Karpas-422 (cell line): ENCODE results near the gene TTLL11. TPM values are rescaled to one million over a fixed set of nuclear protein-coding genes. Genes with fewer than 3 reads are reported as not detected.
"Not testable (repeated sequence)": the region's sequence is repeated elsewhere in the genome, so short reads cannot be mapped to it uniquely, and the experiment has no call there.

Experiments used
- DNase-seq: peaks from one replicate; pipeline ENCODE4 v3.0.0-alpha.2; 2015
- H2AFZ ChIP-seq: fragments of 200-600 bp; sonication (generic); 2 replicates; pipeline ENCODE4 v1.6.1; 2014; ENCODE audit warnings: antibody characterized with exemption, low read length, mixed read lengths
- H3K27ac ChIP-seq: fragments of 200-600 bp; sonication (generic); 2 replicates; pipeline ENCODE4 v1.5.1; 2014; ENCODE audit warnings: mild to moderate bottlenecking, low read length, moderate library complexity
- H3K27me3 ChIP-seq: fragments of 200-600 bp; sonication (generic); 2 replicates; pipeline ENCODE4 v1.6.1; 2014; ENCODE audit warnings: low read length, mixed read lengths
- H3K36me3 ChIP-seq: fragments of 200-600 bp; sonication (generic); 2 replicates; pipeline ENCODE4 v1.6.1; 2014; ENCODE audit warnings: low read length, mixed read lengths; ENCODE audit not compliant: insufficient read depth
- H3K4me1 ChIP-seq: fragments of 200-600 bp; sonication (generic); 2 replicates; pipeline ENCODE4 v1.6.1; 2014; ENCODE audit warnings: mild to moderate bottlenecking, low read length, mixed read lengths
- H3K4me2 ChIP-seq: fragments of 200-600 bp; sonication (generic); 2 replicates; pipeline ENCODE4 v1.6.1; 2014; ENCODE audit warnings: low read length, low read depth, mild to moderate bottlenecking; ENCODE audit not compliant: poor library complexity, severe bottlenecking
- H3K4me3 ChIP-seq: fragments of 200-600 bp; sonication (generic); 2 replicates; pipeline ENCODE4 v1.5.1; 2014; ENCODE audit warnings: mild to moderate bottlenecking, antibody characterized with exemption, low read length, mixed read lengths
- H3K79me2 ChIP-seq: fragments of 200-600 bp; sonication (generic); 2 replicates; pipeline ENCODE4 v1.6.1; 2014; ENCODE audit warnings: mild to moderate bottlenecking, low read length, mixed read lengths
- H3K9ac ChIP-seq: fragments of 200-600 bp; sonication (generic); 2 replicates; pipeline ENCODE4 v1.6.0; 2014; ENCODE audit warnings: low read length
- H3K9me2 ChIP-seq: fragments of 200-600 bp; sonication (generic), shearing (Covaris generic); replicated peaks from 2 replicates; pipeline ENCODE4 v1.6.0; 2014; ENCODE audit warnings: mild to moderate bottlenecking, low read length, moderate library complexity; ENCODE audit not compliant: insufficient read depth
- H3K9me3 ChIP-seq: fragments of 300-700, 200-600 bp; sonication (generic); 2 replicates; pipeline ENCODE4 v1.6.1; 2014; ENCODE audit warnings: low read length, mixed read lengths
- H4K20me1 ChIP-seq: fragments of 200-600 bp; sonication (generic); 2 replicates; pipeline ENCODE4 v1.6.1; 2014; ENCODE audit warnings: mild to moderate bottlenecking, antibody characterized with exemption, low read length, low read depth; ENCODE audit not compliant: insufficient read depth
- total RNA-seq: library from RNA; depleted of rRNA; stranded (reverse); fragments of >200 nt; shearing (Covaris generic); gene quantifications from 2 replicates; pipeline ENCODE4 v1.2.3, GENCODE V29; 2014; ENCODE audit warnings: low replicate concordance

TTLL11 gene
- total RNA-seq, 1 experiment from 2014 or later: 2.5 TPM

DNA sequence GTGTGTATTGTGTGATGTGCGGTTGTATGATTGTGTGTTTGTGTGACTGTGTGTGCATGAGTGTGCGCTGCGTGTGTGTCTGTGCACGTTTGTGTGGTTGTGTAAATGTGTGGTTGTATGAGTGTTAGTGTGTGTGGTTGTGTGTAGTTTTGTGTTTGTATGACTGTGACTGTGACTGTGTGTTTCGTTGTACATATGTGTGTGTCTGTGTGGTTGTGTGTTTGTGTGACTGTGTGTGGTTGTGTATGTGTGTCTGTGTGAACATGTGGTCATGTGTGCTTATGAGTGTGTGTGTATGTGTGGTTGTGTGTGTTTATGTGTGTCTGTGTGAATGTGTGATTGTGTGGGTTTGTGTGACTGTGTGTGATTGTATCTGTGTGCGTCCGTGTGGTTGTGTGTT is 197.8 kb downstream of the TTLL11 start:
- Histone ChIP-seq H3K9me2 (no peaks in the 10 kb centered on the region), H3K4me1 (peaks cover 15% of the 10 kb centered on the region), H3K36me3 (no peaks in the 10 kb centered on the region), H3K9ac (no peak overlapping the region), H3K4me3 (no peak overlapping the region), H4K20me1 (no peaks in the 10 kb centered on the region), H3K27me3 (no peaks in the 10 kb centered on the region), H2AFZ (no peak overlapping the region), H3K4me2 (no peak overlapping the region), H3K79me2 (no peaks in the 10 kb centered on the region), H3K9me3 (no peaks in the 10 kb centered on the region), H3K27ac (no peak overlapping the region)
- DNase-seq: no peak

DNA sequence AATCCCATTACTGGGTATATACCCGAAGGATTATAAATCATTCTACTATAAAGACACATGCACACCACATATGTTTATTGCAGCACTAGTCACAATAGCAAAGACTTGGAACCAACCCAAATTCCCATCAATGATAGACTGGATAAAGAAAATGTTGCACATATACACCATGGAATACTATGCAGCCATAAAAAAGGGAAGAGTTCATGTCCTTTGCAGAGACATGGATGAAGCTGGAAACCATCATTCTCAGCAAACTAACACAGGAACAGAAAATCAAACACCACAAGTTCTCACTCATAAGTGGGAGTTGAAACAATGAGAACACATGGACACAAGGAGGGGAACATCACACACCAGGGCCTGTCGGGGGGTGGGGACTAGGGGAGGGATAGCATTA is 198.7 kb downstream of the TTLL11 start:
- not testable (repeated sequence) for H4K20me1 ChIP-seq, H3K4me3 ChIP-seq, H3K27ac ChIP-seq, H3K9ac ChIP-seq, H3K9me3 ChIP-seq, H3K27me3 ChIP-seq, H3K9me2 ChIP-seq, H2AFZ ChIP-seq, DNase-seq, H3K36me3 ChIP-seq, H3K4me2 ChIP-seq, H3K79me2 ChIP-seq
- peaks cover 15% of the 10 kb centered on the region for H3K4me1 ChIP-seq

DNA sequence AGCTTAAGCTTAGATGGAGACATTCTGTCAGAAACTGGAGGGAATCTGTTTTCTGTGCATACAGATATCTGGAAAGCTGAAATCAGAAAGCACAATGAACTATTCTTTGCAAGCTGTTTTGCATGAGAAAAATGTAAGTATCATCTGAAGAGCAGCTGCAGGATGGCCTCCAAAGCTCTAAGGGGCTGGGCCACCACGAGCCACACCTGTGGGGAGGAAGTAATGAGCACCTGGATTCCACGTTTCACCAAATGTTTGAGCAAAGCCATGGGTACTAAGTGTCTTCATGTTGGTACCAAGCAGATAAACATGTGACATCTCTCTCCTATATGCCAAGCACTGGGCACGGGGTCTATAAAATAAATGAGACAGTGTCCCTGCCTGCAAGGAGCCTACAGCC is 199.3 kb downstream of the TTLL11 start:
- Histone ChIP-seq H3K36me3 (no peaks in the 10 kb centered on the region), H3K27ac (no peak overlapping the region), H3K9me2 (no peaks in the 10 kb centered on the region), H3K4me2 (no peak overlapping the region), H3K27me3 (no peaks in the 10 kb centered on the region), H3K4me1 (peaks cover 15% of the 10 kb centered on the region), H3K9ac (no peak overlapping the region), H3K4me3 (no peak overlapping the region), H3K9me3 (no peaks in the 10 kb centered on the region), H2AFZ (no peak overlapping the region), H4K20me1 (no peaks in the 10 kb centered on the region), H3K79me2 (no peaks in the 10 kb centered on the region)
- peak; percentile 51 for DNase-seq

DNA sequence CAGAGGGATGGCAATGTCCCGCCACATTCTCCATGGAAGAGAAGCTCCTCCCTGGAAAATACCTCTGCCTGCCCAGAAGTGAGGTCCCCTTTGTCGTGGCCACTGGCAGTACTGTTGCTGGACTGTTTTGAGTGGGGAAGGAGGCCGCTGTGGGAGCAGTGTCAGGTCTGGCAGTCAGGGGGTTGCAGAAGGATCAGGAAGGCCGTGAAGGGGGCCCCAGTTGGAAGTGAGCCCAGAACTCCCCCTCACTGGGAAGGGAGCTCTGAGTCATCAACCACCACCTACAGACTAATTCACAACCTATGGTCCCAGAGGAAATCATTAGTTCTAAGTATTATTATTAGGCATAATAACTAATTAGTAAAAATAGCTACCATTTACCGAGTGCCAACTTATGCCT is 200.4 kb downstream of the TTLL11 start:
- H3K4me3 ChIP-seq: no peak overlapping the region
- no peaks in the 10 kb centered on the region for H3K36me3 ChIP-seq
- no peak overlapping the region for H3K9ac ChIP-seq
- H3K27me3 ChIP-seq: no peaks in the 10 kb centered on the region
- no peak overlapping the region for H3K27ac ChIP-seq
- H3K4me2 ChIP-seq: no peak overlapping the region
- no peaks in the 10 kb centered on the region for H4K20me1 ChIP-seq
- H3K4me1 ChIP-seq: peaks cover 15% of the 10 kb centered on the region
- H2AFZ ChIP-seq: no peak overlapping the region
- H3K9me3 ChIP-seq: no peaks in the 10 kb centered on the region
- no peak for DNase-seq
- H3K79me2 ChIP-seq: no peaks in the 10 kb centered on the region
- no peaks in the 10 kb centered on the region for H3K9me2 ChIP-seq

DNA sequence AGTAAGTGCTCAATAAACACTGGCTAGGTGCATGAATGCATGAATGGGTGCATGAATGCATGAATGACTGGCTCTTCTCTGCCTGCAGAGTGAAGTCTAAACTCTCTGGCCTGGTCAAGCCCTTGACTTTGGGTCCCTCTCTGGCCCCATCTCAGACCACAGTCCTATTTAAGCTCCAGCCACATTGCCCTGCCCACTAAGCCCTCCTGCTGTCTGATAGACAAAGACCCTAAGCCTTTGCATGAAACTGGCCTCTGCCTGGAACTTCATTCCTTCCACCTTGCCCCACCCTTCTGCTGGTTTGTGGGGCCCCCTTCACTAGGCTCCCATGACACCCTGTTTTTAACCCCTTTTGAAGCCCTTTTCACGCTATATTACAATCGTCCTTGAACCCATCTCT is 202.4 kb downstream of the TTLL11 start:
- Histone ChIP-seq H3K9me2 (no peaks in the 10 kb centered on the region), H3K4me2 (no peak overlapping the region), H3K36me3 (no peaks in the 10 kb centered on the region), H3K4me1 (peaks cover 15% of the 10 kb centered on the region), H2AFZ (no peak overlapping the region), H3K4me3 (no peak overlapping the region), H3K9me3 (no peaks in the 10 kb centered on the region), H3K79me2 (no peaks in the 10 kb centered on the region), H3K27ac (no peak overlapping the region), H3K9ac (no peak overlapping the region), H3K27me3 (no peaks in the 10 kb centered on the region), H4K20me1 (no peaks in the 10 kb centered on the region)
- no peak for DNase-seq

DNA sequence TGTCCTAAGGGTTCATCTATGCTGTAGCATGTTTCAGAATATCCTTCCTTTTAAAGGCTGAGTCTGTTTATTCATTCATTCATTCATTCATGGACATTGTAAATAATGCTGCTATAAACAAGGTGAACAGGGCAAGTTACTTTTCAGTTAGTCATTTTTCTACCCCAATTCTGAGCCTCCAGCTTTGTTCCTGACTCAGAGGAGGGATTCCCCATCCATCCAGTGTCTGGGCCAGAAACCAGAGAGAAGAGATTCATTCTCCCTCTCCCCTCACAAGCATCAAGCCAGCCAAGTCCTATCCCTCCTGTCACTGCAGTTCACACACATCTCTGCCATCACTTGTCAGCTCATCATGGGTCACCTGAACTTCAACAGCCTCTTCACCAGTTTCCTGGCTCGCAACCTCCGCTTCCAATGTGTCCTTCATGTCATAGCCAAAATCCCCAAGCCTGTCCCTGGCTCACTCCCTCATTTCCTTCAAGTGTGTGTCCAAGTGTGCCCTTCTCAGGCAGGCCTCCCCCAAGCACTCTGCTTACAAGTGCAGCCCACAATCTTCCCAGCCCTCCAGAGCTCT is 203.0 kb downstream of the TTLL11 start:
- Histone ChIP-seq H3K9me2 (no peaks in the 10 kb centered on the region), H3K79me2 (no peaks in the 10 kb centered on the region), H3K4me2 (no peak overlapping the region), H3K4me1 (peaks cover 19% of the 10 kb centered on the region), H3K27ac (no peak overlapping the region), H3K9me3 (no peaks in the 10 kb centered on the region), H3K36me3 (no peaks in the 10 kb centered on the region), H3K9ac (no peak overlapping the region), H3K4me3 (no peak overlapping the region), H4K20me1 (no peaks in the 10 kb centered on the region), H2AFZ (no peak overlapping the region), H3K27me3 (no peaks in the 10 kb centered on the region)
- DNase-seq: no peak

DNA sequence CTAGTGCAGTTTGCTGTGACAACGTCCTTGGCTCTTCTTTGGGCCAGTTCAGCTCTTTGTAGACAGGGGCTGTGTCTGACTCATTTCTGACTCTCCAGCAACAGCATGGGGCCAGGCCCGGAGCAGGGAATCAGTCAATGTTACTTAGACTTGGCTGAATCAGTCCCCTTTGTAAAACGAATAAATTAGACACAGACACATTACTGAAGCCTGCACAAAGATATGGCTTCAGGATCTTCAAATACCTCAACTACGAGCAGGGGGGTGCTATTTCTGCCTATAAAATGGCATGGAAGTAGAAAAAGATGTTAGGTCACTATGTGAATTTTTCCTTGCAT is 204.7 kb downstream of the TTLL11 start:
- Histone ChIP-seq H3K4me2 (no peak overlapping the region), H4K20me1 (no peaks in the 10 kb centered on the region)
- DNase-seq: no peak

DNA sequence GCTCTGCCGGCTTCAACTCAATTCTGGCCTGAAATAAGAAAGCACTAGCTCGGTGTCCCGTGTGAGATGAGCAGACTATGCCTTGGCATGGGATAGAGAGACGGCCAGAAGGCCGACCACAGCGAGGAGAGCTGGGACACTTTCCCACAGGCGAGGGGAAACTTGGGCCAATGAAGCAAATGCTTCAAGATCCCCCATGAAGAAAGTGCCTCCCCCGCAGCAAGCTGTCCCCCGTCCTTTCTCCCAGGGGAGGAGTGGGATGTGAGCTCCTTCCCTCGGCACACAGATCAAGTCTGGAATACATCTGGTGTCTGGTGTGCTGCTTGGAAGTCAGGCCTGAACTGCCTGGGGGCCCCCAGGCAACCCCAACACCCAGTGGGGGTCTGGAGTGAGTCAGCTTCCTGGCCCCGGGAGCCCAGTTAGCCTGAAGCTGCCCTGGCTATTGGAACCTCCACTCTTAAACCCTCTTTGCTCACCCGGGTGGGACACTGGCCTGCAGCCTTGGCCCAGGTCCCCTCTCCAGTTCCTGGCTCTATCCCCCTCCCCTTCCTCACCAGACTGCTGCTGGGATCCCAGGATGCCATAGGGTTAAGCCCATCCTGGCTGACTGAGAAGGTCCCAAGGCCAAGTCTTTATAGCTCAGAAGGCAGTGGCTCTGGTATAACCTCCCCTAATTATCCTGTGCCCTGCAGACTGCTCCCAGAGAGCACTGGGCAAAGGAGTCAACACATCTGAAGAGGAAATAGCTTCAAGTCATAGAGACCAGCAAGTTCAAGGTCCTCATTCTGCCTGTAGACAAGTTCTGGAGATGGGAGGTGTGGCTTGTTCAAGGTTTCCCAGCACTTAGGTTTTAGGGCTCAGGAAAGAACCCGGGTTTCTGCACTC is 205.3 kb downstream of the TTLL11 start:
- H3K4me3 ChIP-seq: no peak overlapping the region
- H3K9ac ChIP-seq: no peak overlapping the region
- no peaks in the 10 kb centered on the region for H3K9me2 ChIP-seq
- no peaks in the 10 kb centered on the region for H4K20me1 ChIP-seq
- H3K27me3 ChIP-seq: no peaks in the 10 kb centered on the region
- H3K27ac ChIP-seq: no peak overlapping the region
- no peaks in the 10 kb centered on the region for H3K36me3 ChIP-seq
- H2AFZ ChIP-seq: no peak overlapping the region
- DNase-seq: no peak
- H3K4me2 ChIP-seq: no peak overlapping the region
- H3K4me1 ChIP-seq: peaks cover 21% of the 10 kb centered on the region
- H3K9me3 ChIP-seq: no peaks in the 10 kb centered on the region
- H3K79me2 ChIP-seq: no peaks in the 10 kb centered on the region

More for the DNA sequence above, 204.7 kb downstream of the TTLL11 start:
- Histone ChIP-seq H3K9ac (no peak overlapping the region), H3K4me1 (peaks cover 26% of the 10 kb centered on the region), H3K36me3 (no peaks in the 10 kb centered on the region), H3K4me3 (no peak overlapping the region), H3K27me3 (no peaks in the 10 kb centered on the region), H3K79me2 (no peaks in the 10 kb centered on the region), H3K9me3 (no peaks in the 10 kb centered on the region), H3K9me2 (no peaks in the 10 kb centered on the region), H3K27ac (no peak overlapping the region), H2AFZ (no peak overlapping the region)
